ENCODE measurements around the gene ZMYND15.

DNA sequence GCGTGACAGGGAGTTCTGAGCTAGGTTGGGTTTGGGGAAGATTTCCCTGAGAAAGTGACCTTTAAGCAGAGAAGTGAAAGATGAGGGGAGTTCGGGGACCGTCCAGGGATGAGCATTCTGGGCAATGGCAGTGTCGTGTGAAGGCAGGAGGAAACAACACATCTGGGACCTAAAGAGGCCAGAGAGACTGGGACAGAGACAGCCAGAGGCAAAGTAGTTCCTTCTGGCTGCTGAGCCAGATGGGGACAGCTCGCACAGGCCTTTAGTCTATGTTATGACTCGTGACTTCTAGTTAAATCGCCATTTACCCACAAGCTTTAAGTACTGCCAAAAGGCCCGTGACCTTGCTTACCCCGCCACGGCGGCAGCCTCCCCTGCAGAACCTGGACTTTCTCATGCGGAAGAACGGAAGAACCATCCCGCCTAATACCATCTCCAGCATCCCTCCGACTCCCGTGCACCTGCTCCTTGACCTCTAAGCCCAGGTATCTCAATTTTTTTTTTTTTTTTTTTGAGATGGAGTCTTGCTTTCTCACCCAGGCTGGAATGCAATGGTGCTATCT lies 16.9 kb upstream of the ZMYND15 start:
- no peak for TF ChIP-seq POLR2A (IDR thresholded peaks at IDR 0.05)
- TF ChIP-seq, protein P1, sequence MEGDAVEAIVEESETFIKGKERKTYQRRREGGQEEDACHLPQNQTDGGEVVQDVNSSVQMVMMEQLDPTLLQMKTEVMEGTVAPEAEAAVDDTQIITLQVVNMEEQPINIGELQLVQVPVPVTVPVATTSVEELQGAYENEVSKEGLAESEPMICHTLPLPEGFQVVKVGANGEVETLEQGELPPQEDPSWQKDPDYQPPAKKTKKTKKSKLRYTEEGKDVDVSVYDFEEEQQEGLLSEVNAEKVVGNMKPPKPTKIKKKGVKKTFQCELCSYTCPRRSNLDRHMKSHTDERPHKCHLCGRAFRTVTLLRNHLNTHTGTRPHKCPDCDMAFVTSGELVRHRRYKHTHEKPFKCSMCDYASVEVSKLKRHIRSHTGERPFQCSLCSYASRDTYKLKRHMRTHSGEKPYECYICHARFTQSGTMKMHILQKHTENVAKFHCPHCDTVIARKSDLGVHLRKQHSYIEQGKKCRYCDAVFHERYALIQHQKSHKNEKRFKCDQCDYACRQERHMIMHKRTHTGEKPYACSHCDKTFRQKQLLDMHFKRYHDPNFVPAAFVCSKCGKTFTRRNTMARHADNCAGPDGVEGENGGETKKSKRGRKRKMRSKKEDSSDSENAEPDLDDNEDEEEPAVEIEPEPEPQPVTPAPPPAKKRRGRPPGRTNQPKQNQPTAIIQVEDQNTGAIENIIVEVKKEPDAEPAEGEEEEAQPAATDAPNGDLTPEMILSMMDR (IDR thresholded peaks at IDR 0.05), result no peak

Data from thyroid gland (tissue), 4 donors.